Endothelial cell of umbilical vein (primary cell): ENCODE measurements around the gene PTPRD.

ENCODE experiments used
- EZH2 ChIP-seq: IDR thresholded peaks from 2 replicates; pipeline ENCODE4 v1.6.1; 2012; ENCODE audit warnings: borderline replicate concordance, low read depth, mild to moderate bottlenecking, moderate library complexity, low read length, inconsistent platforms; ENCODE audit not compliant: severe bottlenecking
- POLR2A ChIP-seq: IDR thresholded peaks from 2 replicates; pipeline ENCODE4 v1.6.1; 2012; ENCODE audit warnings: low read depth, mild to moderate bottlenecking, control low read depth, low read length
- TF ChIP-seq, protein P1 (sequence below): IDR thresholded peaks from 2 replicates; pipeline ENCODE4 v1.6.1; 2011; ENCODE audit not compliant: insufficient read depth, insufficient read length

DNA sequence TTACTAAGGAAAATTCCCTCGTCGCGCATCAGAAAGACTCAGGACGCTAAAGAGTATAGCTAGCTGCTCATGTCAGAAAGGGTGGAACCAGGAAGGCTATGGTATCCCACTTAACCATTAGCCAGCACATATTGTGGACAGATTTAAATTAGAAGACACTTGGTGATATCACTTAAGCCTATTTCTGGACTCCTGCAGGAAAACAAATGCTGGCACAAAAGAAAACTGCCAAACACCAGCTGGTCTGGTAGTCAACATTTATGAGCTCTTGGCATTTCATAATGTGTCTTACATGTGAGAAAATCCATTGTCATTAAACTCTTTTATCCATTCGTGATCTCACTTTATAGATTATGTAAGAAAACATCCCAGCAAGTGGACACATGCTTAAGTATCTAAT lies 377.4 kb downstream of the PTPRD start:
- TF ChIP-seq, protein P1, sequence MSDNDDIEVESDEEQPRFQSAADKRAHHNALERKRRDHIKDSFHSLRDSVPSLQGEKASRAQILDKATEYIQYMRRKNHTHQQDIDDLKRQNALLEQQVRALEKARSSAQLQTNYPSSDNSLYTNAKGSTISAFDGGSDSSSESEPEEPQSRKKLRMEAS, result no peak
- TF ChIP-seq EZH2 (no peak), POLR2A (no peak)
